Middle frontal gyrus (tissue), 1 donor: ENCODE results near the gene PLA2G10.
"Not testable (repeated sequence)": the region's sequence is repeated elsewhere in the genome, so short reads cannot be mapped to it uniquely, and the experiment has no call there.

Source experiments
- DNase-seq: peaks from one replicate; pipeline ENCODE4 v3.0.0-alpha.2; 2015; ENCODE audit warnings: low spot score; ENCODE audit errors: extremely low spot score

Gene PLA2G10

GRCh38 chr16:14667347-14668266 lies 26.5 kb downstream of the PLA2G10 start:
- no peak for DNase-seq

GRCh38 chr16:14658063-14658462 lies 36.0 kb downstream of the PLA2G10 start:
- DNase-seq = no peak

GRCh38 chr16:14652726-14653125 lies 41.4 kb downstream of the PLA2G10 start:
- DNase-seq = no peak

- no peak for DNase-seq
Measured at GRCh38 chr16:14650629-14651028, 43.5 kb downstream of the PLA2G10 start.

GRCh38 chr16:14649816-14650215 lies 44.3 kb downstream of the PLA2G10 start:
- no peak for DNase-seq

GRCh38 chr16:14641926-14642325 lies 52.2 kb downstream of the PLA2G10 start:
- no peak for DNase-seq

- DNase-seq = no peak
Measured at GRCh38 chr16:14641206-14641605, 52.9 kb downstream of the PLA2G10 start.

- no peak for DNase-seq
Measured at GRCh38 chr16:14640538-14640937, 53.6 kb downstream of the PLA2G10 start.

GRCh38 chr16:14636951-14637240 lies 57.2 kb downstream of the PLA2G10 start:
- DNase-seq = not testable (repeated sequence)

- DNase-seq = not testable (repeated sequence)
Measured at GRCh38 chr16:14636179-14636950, 57.7 kb downstream of the PLA2G10 start.

- DNase-seq = no peak
Measured at GRCh38 chr16:14635395-14636165, 58.5 kb downstream of the PLA2G10 start.

GRCh38 chr16:14634389-14634725 lies 59.8 kb downstream of the PLA2G10 start:
- DNase-seq = no peak

GRCh38 chr16:14632693-14633569 lies 61.2 kb downstream of the PLA2G10 start, which contains the start of gene BFAR:
Gene BFAR (plus strand): TSS chr16:14632951. CDS start chr16:14644347, 11,396 bp downstream.
- peak; percentile 94 for DNase-seq

- DNase-seq = not testable (repeated sequence)
Measured at GRCh38 chr16:14630620-14631330, 63.3 kb downstream of the PLA2G10 start.

GRCh38 chr16:14629919-14630619 lies 64.0 kb downstream of the PLA2G10 start, which contains the start of gene PARN:
Gene PARN (minus strand): TSS chr16:14630260. CDS start chr16:14630125, 135 bp downstream.
- DNase-seq = peak; percentile 90

- DNase-seq = no peak
Measured at GRCh38 chr16:14629612-14629918, 64.5 kb downstream of the PLA2G10 start.

GRCh38 chr16:14628806-14629611 lies 65.1 kb downstream of the PLA2G10 start:
- no peak for DNase-seq

GRCh38 chr16:14627078-14627477 lies 67.0 kb downstream of the PLA2G10 start:
- no peak for DNase-seq
